GM19240 (cell line): Measurements from ENCODE around the gene NR2F2.

Experiments
- DNase-seq: peaks from one replicate; pipeline ENCODE4 v3.0.0; 2011; ENCODE audit warnings: low spot score; ENCODE audit not compliant: insufficient read length

NR2F2 gene

DNA sequence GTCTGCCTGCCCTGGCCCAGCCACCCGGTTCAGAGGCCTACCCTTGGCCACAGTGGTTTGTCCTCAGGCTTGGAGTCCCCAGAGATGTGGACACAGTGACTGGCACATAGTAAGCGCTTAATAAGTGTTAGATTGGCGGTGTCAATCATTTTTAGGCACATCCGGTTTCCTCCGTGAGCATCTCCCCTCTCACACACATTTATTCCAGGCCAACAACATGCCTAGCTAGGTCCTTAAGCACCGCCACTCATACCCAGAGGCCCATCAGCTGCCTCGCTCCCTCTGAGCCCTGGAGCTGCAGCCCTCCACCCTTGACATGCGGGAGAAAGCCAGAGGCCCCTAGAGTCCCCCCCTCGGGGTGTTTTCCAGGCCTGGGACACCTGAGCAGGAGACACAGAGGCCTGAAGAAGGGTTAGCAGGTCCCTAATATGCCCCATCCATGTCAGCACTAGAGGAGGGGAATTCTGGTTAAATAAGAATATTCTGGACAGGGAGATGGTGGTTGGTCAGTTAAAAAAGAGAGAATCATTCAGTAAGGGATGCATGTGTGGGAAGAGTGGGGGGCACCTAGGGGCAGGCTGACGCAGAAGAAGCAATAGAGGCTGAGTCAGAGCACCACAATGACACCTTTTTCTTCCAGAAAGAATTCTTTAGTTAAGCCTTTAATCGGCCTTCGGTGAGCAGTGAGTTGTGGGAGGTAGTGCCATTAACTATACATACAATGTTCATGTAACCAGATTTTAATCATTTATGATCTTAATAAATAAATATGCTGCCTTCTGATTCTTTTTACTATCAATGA is 22.3 kb downstream of the NR2F2 start:
- DNase-seq = no peak

DNA sequence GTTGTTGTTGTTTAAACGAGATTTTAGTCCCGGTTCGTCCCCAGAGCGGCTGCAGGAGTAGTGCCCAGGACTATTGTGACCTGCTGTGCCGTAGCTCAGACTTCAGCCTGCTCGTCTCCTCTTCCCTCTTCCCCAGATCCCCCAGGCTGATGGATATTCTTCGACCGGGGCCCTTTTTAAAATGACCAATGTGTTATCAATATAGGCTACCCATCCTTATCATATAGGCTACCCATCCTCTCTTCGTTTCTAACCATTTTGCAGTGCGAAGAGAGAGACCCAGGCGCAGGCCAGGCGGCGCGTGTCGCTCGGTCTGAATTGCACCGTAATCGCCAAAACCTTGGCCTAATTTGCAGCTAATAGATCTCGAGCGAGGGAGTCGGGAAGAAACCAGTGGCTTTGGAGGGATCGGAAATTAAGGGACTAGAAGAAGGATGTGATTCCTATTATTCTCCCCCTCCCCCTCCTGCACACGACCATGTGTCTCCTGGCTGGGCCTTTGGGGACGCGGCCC is 23.0 kb downstream of the NR2F2 start:
- no peak for DNase-seq

DNA sequence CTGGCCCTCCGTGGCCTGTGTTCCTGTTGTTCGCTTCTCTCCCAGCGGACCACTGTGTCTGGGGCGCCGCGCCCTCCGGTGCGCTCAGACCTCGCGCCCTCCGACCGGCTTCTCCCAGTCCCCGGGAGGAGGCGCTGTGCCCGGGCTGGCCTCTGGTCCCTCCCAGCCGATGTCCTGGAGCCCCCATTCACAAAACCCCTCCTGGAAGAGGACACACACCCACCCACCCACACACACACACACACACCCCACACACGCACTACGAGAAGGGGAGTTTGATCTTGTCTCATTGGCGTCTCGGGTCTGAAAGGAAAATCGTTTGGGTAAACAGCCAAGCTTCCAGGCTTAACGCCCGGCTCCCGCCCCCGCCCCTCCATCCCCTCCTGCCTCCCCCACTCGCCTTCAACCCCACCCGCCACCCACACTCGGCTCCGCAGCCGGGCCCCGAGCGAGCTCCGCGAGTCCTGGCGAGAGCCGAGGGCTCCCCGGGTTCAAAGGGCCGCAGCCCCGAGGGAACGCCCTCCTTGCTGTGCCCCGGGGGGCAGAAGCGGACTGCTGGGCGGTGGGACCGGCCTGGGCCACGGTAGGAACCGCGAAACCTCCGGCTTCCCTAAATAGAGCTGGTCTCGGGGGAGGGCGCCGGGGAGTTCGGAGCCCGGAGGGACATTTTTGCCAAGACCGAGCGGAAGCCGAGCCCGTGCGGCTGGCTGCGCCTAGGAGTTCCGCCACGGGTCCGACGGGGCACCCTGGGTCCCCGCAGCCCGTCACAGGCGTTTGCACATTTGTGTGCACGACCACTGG is 23.6 kb downstream of the NR2F2 start:
- no peak for DNase-seq

DNA sequence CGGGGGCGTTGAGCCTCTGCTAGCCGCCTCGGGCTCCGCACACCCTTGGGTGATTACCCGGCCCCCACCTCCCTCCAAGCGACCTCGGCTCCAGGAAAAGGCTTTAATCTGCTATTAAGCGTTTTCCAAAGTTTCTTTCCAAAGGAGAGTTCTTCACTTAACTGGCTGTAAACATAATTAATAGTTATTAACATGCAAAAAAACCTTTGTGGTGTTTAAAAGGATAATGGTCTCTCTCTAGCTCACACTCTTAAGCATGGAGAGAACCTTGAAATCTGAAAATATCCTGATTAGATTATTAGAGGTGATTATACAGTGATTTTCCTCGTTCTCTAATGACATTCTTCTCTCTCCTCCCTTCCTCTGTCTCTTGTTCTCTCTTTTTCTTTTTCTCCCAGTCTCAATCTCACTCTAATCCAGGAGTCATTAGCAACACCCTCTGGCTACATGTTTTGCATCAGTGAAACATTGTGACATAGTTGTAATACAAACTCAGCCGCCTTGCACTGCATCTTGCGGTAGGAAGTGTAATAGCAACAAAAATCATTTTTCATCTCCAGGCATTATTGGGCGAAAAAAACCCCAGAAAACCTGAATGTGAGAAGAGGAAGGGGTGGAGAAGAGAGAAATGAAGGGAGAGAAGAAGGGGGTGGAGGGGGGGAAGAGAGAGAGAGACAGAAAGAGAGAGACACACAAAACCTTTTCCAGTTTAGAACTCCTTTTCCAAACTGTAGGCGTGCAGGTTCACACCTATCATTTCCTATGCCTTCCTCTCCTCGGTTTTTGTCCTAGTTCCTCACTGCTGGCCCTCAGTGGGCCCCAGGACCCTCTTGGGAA is 24.4 kb downstream of the NR2F2 start:
- no peak for DNase-seq

DNA sequence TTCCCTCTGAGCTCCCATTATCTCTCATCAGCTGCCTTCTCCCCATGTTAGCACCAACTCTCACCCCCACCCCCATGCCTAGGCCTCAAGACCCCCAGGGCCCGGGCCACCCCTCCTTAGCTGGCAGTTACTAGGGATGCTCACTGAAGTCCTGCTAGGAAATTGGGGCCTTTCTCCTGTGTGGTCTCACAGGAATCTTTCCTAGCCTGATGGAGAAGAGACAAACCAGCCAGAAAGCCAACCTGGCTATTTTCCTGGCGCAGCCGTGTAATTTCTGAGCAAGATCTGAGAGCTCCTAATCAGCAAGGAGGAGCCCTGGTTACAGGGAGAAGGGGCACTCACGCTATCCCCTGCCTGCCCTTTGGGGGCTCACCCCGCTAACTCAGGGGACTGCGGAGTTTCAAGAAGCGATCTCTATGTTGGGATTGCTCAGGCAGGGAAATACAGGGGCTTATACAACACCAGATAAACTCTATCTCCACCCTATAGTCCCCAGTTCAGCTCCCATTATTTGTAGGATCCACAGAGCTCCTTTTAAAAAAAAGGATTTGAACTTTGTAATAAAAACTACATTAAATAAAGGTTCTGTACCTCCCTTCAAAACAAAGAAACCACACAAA is 25.2 kb downstream of the NR2F2 start:
- no peak for DNase-seq

DNA sequence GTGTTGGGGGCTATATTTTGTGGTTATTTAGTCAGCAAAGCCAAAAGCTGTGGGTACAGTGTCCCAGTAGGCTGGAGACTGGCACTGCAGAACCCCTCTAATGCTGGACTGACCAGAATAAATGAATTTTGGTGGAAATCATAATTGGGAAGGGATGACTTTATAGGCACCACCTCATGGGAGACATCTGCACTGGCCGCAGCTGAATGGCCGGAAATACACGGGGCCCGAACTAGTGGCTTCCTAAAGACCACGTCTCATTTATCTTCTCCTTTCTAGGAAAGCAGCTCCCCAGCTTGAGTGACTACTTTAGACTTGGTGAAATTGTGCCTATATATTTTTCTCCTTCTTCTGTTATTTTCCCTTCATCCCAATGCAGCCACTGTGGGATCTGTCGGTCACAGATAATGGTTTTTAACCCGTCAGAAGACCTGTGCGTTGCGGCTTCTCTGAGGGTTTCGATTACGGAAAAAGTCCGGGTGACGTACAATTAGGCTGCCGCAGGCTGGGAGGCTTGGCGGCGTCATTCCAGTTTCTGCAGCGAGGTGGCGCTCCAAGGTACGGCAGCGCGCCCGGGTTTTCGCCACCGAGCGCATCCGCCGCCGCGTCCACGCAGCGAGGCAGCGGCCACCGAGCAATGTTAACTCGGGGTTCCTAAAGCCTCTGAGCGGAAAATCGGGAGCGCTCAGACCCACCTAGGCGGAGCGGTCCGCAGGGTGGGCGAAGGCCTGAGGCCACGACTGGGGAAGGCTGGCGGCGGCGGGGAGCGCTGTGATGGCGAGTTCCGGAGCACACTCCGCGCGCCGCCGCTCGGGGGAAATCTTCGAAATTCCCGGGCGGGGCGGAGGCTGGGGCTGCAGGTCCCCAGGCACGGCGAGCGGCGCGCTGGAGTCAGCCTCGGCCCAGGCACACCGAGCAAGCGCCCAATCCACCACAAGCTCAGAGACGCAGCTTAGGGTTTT is 26.3 kb downstream of the NR2F2 start:
- DNase-seq = peak; percentile 48

DNA sequence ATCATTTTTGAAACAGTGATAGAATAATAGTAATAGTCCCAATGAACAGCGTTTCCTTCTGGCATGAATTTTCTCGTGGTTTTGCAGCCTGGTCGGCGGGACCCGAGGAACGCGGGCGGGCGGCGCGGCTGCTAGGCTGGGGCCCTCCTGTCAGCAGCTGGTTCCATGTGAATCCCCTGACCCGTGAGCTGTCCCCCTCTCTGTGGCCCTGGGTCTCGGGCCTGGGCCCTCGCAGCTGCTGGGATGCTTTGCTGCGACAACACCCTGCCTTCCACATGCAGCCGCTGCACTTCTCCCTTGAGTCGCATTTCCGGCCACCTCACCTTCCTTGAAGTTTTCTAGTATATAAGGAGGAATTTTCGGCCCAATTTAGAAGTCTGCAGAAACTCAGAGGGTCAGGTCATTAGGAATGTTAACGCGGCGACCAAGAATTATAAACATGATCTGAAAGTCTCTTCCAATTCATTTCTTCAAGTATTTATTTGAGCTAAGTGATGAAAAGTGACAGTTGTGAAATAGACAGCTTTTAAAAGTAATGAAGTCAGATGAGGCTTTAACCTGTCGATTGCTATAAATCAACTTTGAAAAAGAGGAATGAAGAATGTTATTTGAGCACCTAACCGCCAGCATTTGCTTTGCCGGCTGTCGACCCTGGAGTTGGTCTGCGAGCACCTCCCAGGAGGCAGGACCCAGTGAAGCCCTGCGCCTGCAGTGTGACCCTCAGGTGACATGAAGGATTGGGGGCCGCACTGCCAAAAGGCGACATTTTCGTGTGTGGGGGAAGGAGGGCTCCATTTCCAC is 27.7 kb downstream of the NR2F2 start:
- no peak for DNase-seq

DNA sequence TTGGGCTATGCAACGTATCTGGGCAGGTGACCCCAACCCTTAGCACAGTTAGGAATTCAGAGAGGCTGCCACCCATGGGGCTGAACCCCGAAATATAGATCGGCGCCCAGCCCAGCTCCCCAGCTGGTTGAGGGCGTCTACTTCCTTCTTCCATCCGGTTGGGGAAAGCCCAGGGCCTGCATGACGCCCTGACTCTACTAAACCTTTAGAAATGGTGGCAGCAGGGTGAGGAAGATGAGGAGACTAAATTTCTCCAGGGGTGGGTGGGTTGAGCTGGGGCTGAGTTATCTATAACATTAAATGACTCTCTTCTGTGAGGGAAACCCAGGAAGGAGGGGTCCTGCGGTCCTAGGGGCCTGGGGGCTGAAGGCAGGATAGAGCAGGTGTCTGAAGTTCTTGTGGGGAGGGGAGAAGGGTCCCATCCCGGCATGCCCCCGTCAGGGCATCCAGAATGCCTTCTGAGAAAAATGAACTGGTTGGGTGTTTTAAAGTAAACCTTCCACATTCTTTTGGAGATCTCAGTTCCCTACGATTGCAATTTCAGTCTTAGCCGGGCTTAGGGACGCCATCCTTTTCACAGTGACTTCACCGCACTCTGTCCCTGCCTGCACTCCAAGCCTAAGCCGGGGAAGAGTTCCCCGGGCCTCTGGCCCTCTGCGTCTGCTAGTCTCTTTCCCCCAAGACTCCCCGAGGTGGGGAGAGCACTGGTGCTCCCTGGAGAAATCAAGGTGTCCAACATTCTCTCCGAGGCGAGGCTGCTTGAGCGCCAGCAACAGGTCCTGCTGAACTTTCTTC is 28.5 kb downstream of the NR2F2 start:
- no peak for DNase-seq

DNA sequence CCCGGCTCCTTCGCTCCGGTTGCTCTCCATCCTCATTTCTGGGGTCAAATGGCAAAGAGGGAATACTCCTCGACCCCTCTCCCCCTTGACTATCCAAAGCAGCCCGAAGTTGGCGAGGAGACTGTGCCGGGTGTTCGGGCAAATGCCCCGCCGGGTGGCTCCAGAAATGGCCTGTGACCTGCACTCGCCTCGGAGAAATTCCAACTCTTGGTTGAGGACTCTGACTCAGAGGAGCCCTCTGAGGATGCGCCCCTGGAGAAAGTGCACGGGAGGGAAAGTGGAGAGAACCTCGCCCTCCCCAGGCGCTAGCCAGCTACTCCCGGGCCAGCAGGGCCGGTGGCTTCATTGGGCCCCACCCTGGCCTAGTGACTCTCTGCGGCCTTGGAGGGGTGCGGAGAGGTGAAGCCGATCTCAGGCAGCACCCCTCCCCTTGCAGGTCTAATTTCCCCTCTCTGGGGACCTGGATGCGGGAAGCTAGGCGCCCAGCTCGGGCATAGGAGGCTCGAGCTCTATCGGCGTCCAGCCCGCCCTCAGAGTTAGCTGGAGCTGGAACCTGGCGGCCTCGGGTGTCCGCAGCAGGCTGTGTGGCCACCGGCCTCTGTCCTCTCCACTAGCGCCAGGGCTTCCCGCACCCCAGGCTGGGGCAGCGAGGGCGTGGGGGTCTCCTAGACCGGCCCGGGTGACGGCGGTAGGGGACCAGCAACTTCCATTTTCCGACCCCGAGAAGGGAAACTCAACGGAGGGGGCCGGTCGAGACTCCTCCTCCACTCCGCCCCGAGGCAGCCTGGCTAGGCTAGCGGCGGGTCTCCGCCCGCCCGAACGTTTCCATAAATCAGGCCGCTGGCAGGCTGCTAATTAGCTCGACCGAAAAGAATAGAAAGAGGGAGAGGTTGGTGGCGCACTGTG is 29.4 kb downstream of the NR2F2 start:
- DNase-seq = no peak

DNA sequence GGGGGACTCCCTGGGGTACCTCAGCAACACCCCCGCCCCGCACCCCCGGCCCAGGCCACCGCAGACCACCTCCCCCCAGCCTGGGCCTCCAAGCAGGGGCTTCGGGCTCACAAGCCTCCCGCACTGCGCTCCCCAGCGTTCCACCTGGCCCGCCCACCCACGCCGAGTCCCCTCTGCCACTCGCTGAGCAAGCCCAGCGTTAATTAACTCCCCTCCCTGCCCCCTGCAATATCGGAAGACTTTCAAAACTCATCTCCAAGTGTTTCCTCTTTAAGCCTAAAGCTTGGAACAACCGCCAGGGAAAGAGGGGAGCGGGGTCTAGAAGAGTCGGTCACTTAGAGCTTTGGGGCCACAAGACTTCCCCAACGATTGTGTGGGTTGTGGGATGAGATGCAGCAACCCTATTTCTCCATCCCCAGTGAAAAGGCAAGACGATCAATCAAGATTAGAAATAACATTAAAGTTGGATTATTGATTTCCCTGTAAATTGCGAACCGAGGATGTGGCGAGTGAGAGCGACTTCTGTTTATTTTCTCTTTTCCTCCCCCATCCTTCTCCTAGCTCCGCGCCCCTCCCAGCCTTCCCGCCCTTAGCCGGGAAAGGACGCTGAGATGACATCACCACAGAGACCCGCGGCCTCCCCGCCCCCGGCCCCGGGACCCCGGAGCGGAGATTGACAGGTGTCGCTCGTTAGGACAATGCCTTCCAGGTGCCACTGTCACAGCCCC is 30.2 kb downstream of the NR2F2 start:
- no peak for DNase-seq

DNA sequence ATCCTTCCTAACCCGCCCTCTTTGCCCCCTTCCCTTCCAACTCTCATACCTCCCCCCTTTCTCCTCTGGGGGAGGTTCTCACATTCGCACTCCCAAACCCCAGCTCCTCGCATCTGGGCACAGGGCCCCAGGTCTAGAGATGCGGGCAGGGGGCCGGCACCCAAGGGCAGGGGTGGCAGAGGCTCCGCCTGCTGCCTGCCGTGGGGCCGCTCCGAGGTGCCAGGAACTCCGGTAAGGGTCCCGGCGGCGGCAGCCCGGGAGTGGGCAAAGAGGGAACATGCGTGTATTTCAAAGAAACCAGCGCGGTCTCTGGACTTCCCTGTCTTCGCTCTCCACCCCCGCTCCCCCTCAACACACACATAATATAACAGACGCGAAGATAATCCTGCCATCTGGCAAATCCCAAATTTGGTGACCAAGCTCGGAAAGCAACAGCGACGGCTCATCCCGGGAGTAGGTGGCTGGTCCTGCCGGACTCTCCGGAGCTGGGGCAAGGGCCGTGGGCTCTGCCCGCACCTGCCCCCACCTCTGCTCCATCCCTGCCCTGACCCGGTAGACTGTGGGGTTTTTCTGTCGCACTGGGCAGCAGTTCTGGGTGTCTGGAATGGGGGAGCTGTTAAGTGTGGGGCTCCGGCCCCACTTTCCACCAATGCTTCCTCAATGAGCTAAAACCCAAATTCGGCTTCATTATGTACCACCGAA is 31.0 kb downstream of the NR2F2 start:
- DNase-seq = no peak

DNA sequence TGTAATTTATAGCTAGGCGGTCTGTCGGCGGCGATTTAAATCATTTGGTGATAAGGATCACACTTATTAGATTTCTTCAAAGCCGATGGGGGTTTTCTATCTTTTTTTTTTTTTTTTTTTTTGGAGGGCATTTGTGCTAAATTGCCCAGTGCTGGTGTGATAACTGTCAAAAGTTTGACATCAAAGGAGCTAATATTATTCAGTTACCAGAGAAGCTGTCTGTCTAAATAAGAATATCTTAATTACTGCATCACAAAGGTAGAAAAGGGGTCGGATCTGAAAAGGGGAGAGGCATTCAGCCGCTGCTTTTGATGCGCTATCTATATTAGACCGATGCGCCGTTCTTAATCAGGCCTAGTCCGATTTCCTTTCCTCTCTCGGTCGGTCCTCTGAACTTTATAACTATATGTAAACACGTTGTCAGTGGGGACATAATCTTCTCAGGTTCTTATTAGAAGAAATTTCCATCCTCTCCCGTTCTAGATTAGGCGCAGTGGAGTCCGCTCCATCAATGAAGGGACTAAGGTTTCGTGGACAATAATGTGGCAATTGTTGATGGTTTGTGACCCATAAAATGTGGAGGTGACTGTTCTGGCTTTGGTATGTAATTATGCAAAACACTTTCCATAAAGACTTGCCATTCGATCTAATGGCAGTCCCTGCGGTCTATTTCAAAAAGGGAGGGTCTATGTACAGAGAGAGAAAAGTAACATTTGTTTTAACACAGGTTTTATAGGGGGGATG is 31.7 kb downstream of the NR2F2 start:
- no peak for DNase-seq

DNA sequence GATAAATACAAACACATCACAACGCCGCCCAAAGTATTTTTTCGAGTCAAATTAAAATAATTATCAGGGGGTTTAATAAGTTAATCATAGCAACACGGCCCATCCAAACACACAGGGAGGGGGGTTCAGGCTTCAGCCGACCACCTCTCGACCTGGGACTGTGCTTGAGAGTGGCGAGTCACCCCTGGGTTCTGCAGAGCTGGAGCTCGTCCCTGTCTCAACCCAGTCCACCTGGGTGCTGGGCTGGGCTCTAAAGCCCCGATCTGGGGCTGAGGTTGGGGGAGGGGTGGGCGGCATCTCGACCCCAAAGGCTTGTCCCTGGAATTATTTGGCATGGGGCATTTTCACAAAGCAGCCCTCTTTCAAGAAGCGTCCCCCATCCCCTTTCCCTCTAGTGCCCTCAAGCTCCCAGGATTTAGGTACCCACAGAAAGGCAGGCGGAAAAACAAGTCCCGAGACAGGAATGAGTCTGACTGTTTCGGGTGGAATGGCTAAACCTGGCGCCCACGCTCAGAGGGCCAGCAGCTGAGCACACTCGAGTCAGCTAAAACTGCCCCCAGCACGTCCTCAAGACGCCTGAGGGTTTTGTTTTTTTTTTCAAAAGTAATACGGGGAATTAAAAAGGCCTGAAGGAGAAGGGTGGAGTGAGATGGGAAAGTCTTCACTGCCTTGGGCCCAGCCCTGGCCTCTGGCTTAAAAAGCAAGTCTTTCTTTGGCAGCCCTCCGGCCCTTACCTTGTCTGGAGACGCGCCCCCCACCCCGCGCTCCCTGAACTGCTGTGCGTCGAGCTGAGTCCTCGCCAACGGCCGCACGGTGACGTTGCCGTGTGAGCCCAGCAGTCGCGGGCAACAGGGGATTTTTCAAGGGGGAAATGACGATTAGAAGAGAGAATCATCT is 32.5 kb downstream of the NR2F2 start:
- no peak for DNase-seq

DNA sequence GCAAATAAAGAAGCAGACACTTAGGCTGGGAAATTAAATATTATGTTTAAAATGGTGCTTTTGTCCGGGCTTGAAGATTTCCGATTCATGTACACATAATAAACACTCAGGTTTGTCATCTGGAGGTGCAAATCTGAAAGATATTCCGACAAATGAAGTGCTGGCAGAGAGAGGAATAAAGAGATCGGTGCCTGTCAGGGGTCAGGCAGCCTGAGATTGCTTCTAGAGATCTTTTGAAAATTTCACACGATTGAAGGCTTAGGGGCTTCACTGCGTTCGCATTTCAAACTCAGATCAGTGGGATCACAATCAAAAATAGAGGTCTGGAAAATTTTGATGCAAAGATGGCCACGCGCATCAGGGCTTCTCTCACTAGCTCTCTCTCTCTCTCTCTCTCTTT is 33.2 kb downstream of the NR2F2 start:
- DNase-seq = no peak
